ENCODE data around the gene AP2A1.

DNA sequence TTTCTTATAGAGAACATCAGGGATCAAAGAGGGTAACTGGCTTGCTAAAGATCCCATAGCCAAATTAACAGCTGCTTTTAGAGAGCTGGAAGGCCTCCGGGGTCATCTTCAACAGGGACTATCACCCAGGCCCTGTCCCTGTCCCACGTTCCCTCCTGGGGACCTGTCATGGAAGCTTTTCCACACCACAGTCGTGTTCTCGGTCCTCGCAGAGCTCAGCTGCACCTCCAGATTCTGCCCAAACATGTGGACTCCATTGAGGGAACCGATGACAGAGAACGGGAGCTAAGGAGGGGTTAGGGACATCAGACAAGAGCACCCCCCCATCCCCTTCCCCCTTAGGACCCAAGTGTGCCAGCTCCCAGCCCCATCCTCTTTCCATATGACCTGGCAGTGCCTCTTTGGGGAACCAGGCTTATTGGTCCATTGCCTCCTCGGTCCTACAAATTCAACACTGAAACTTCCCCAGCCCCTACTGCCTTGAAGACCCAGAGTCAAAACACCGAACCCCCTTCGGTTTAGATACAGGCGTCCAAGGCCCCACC, 45.7 kb downstream of the AP2A1 start:
- TF ChIP-seq, protein P1, sequence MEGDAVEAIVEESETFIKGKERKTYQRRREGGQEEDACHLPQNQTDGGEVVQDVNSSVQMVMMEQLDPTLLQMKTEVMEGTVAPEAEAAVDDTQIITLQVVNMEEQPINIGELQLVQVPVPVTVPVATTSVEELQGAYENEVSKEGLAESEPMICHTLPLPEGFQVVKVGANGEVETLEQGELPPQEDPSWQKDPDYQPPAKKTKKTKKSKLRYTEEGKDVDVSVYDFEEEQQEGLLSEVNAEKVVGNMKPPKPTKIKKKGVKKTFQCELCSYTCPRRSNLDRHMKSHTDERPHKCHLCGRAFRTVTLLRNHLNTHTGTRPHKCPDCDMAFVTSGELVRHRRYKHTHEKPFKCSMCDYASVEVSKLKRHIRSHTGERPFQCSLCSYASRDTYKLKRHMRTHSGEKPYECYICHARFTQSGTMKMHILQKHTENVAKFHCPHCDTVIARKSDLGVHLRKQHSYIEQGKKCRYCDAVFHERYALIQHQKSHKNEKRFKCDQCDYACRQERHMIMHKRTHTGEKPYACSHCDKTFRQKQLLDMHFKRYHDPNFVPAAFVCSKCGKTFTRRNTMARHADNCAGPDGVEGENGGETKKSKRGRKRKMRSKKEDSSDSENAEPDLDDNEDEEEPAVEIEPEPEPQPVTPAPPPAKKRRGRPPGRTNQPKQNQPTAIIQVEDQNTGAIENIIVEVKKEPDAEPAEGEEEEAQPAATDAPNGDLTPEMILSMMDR (IDR thresholded peaks at IDR 0.05) = no peak
- TF ChIP-seq POLR2A (IDR thresholded peaks at IDR 0.05) = no peak
